WTC11 (cell line): ENCODE measurements around the gene MED15. TPM values are rescaled to one million over a fixed set of nuclear protein-coding genes. Genes with fewer than 3 reads are reported as not detected.
"Not testable (repeated sequence)": the region's sequence is repeated elsewhere in the genome, so short reads cannot be mapped to it uniquely, and the experiment has no call there.

ENCODE experiments used
- ATAC-seq: fragments of 200-7000 bp; cut with Tn5 transposase; 2 replicates; pipeline ENCODE4 v1.10.0; 2021; ENCODE audit warnings: mild to moderate bottlenecking, moderate library complexity
- CTCF ChIA-PET: fragments of 300-600 bp; sonication (Branson Sonifier 250); formaldehyde crosslinking; loops from one replicate; lab custom pipeline; 2021; ENCODE audit warnings: antibody characterized with exemption; lab: Charles Lee
- POLR2A ChIA-PET: fragments of 350-600 bp; sonication (Branson Sonifier 250); formaldehyde crosslinking; loops from one replicate; lab custom pipeline; 2021; ENCODE audit warnings: antibody characterized with exemption; lab: Charles Lee
- DNase-seq: peaks from one replicate; pipeline ENCODE4 v3.0.0; 2021; ENCODE audit warnings: low spot score
- H3K27ac Mint-ChIP-seq: 2 replicates; pipeline ENCODE4 v1.8.0; 2021; ENCODE audit warnings: mixed read lengths
- H3K27me3 Mint-ChIP-seq: 2 replicates; pipeline ENCODE4 v1.8.0; 2021; ENCODE audit warnings: low read depth, mild to moderate bottlenecking, moderate library complexity, mixed read lengths
- H3K36me3 Mint-ChIP-seq: 2 replicates; pipeline ENCODE4 v1.8.0; 2021; ENCODE audit warnings: mixed read lengths
- H3K4me1 Mint-ChIP-seq: 2 replicates; pipeline ENCODE4 v1.8.0; 2022; ENCODE audit warnings: mixed read lengths
- H3K4me3 Mint-ChIP-seq: 2 replicates; pipeline ENCODE4 v1.8.0; 2021; ENCODE audit warnings: mild to moderate bottlenecking, moderate library complexity, mixed read lengths
- H3K9me3 Mint-ChIP-seq: 2 replicates; pipeline ENCODE4 v1.8.0; 2021; ENCODE audit warnings: mixed read lengths
- ATF6 ChIP-seq: sonication (generic); formaldehyde crosslinking; IDR thresholded peaks from 2 replicates; pipeline ENCODE4 v1.8.1; 2023; ENCODE audit warnings: mild to moderate bottlenecking, missing genetic modification reagents
- ELF4 ChIP-seq: sonication (generic); formaldehyde crosslinking; IDR thresholded peaks from 2 replicates; pipeline ENCODE4 v1.8.1; 2022; ENCODE audit warnings: low read depth, mild to moderate bottlenecking, moderate library complexity, missing genetic modification reagents
- EMX1 ChIP-seq: fragments of 250-450 bp; sonication (Bioruptor Pico); IDR thresholded peaks from 2 replicates; pipeline ENCODE4 v1.8.0; 2021; ENCODE audit warnings: mild to moderate bottlenecking
- GTF2I ChIP-seq: fragments of 250-450 bp; sonication (Bioruptor Pico); conservative IDR thresholded peaks from 2 replicates; pipeline ENCODE4 v1.4.0; 2021; ENCODE audit warnings: mild to moderate bottlenecking
- JUN ChIP-seq: sonication (generic); formaldehyde crosslinking; IDR thresholded peaks from 2 replicates; pipeline ENCODE4 v1.8.0; 2023; ENCODE audit warnings: mild to moderate bottlenecking, missing genetic modification reagents
- MLX ChIP-seq: sonication (generic); formaldehyde crosslinking; IDR thresholded peaks from 2 replicates; pipeline ENCODE4 v1.8.1; 2023; ENCODE audit warnings: mild to moderate bottlenecking, missing genetic modification reagents, moderate library complexity
- NFE2L1 ChIP-seq: sonication (generic); formaldehyde crosslinking; IDR thresholded peaks from 2 replicates; pipeline ENCODE4 v1.8.1; 2023; ENCODE audit warnings: missing genetic modification reagents
- NR1H2 ChIP-seq: sonication (generic); formaldehyde crosslinking; IDR thresholded peaks from 2 replicates; pipeline ENCODE4 v1.9.0; 2021; ENCODE audit warnings: mild to moderate bottlenecking, moderate library complexity, missing genetic modification reagents
- NR3C1 ChIP-seq: sonication (generic); formaldehyde crosslinking; conservative IDR thresholded peaks from 2 replicates; pipeline ENCODE4 v1.8.1; 2023; ENCODE audit warnings: low read depth, mild to moderate bottlenecking, missing genetic modification reagents
- RELA ChIP-seq: sonication (generic); formaldehyde crosslinking; IDR thresholded peaks from 2 replicates; pipeline ENCODE4 v1.8.1; 2022; ENCODE audit warnings: missing genetic modification reagents, mild to moderate bottlenecking, borderline replicate concordance
- SMAD3 ChIP-seq: sonication (generic); formaldehyde crosslinking; IDR thresholded peaks from 2 replicates; pipeline ENCODE4 v1.8.0; 2022; ENCODE audit warnings: missing genetic modification reagents, mild to moderate bottlenecking, borderline replicate concordance
- STAT6 ChIP-seq: sonication (generic); formaldehyde crosslinking; conservative IDR thresholded peaks from 2 replicates; pipeline ENCODE4 v1.8.1; 2023; ENCODE audit warnings: mild to moderate bottlenecking, low read depth, missing genetic modification reagents, moderate library complexity
- TEAD4 ChIP-seq: sonication (generic); formaldehyde crosslinking; IDR thresholded peaks from 2 replicates; pipeline ENCODE4 v1.8.0; 2022; ENCODE audit warnings: mild to moderate bottlenecking, missing genetic modification reagents
- ZBTB21 ChIP-seq: sonication (generic); formaldehyde crosslinking; IDR thresholded peaks from 2 replicates; pipeline ENCODE4 v1.8.1; 2023; ENCODE audit warnings: mild to moderate bottlenecking, missing genetic modification reagents, borderline replicate concordance
- ZMAT4 ChIP-seq: fragments of 250-450 bp; sonication (Bioruptor Pico); IDR thresholded peaks from 2 replicates; pipeline ENCODE4 v1.9.0; 2021; ENCODE audit warnings: mild to moderate bottlenecking
- ZNF416 ChIP-seq: fragments of 250-450 bp; sonication (Bioruptor Pico); IDR thresholded peaks from 2 replicates; pipeline ENCODE4 v1.9.0; 2021; ENCODE audit warnings: mild to moderate bottlenecking, inconsistent platforms
- ZNF532 ChIP-seq: fragments of 250-450 bp; sonication (Bioruptor Pico); IDR thresholded peaks from 2 replicates; pipeline ENCODE4 v1.9.0; 2021; ENCODE audit warnings: mild to moderate bottlenecking, borderline replicate concordance
- ZNF671 ChIP-seq: fragments of 250-450 bp; sonication (Bioruptor Pico); IDR thresholded peaks from 2 replicates; pipeline ENCODE4 v1.8.0; 2021; ENCODE audit warnings: mild to moderate bottlenecking
- total RNA-seq: library from RNA; stranded (reverse); gene quantifications from 3 replicates; pipeline ENCODE4 v1.2.3, GENCODE V29; 2021

Gene MED15
- total RNA-seq, 1 experiment from 2014 or later: 67.7 TPM

GRCh38 chr22:20619045-20619892, 111.9 kb downstream of the MED15 start (continued):
- no peak for TF ChIP-seq ELF4
- TF ChIP-seq SMAD3 (CRISPR knock-in tag): no peak
- TF ChIP-seq NR1H2 (CRISPR knock-in tag): no peak
- TF ChIP-seq NFE2L1 (CRISPR knock-in tag): no peak

- H3K27ac Mint-ChIP-seq, H3K27me3 Mint-ChIP-seq, CTCF ChIA-PET: not testable (repeated sequence)
These were observed 112.4 kb downstream of the MED15 start for GRCh38 chr22:20619893-20620194.

GRCh38 chr22:20621162-20621561, 113.8 kb downstream of the MED15 start:
- Mint-ChIP-seq H3K4me1 (no peaks in the 10 kb centered on the region), H3K27ac (no peak overlapping the region), H3K27me3 (no peaks in the 10 kb centered on the region; the same call in 1 of the 2 replicates), H3K4me3 (no peak overlapping the region), H3K36me3 (no peaks in the 10 kb centered on the region), H3K9me3 (no peaks in the 10 kb centered on the region)
- no peak for TF ChIP-seq GTF2I
- no peak for TF ChIP-seq TEAD4 (CRISPR knock-in tag)
- no peak for TF ChIP-seq NFE2L1 (CRISPR knock-in tag)
- TF ChIP-seq ZNF532: no peak
- no peak for TF ChIP-seq ATF6 (CRISPR knock-in tag)
- no peak for TF ChIP-seq NR3C1 (CRISPR knock-in tag)
- TF ChIP-seq STAT6: no peak
- no peak for TF ChIP-seq ZNF671 (CRISPR knock-in tag)
- no peak for TF ChIP-seq ZNF416
- TF ChIP-seq RELA: no peak
- TF ChIP-seq ZBTB21: no peak
- no peak for TF ChIP-seq EMX1 (CRISPR knock-in tag)
- TF ChIP-seq MLX (CRISPR knock-in tag): no peak
- no peak for TF ChIP-seq JUN (CRISPR knock-in tag)
- TF ChIP-seq ZMAT4 (CRISPR knock-in tag): no peak
- CTCF ChIA-PET: interaction anchor here (1.0 kb wide), 1 partner anchor 15 kb away, joined by 3 read pairs; no protein-coding TSS in a partner anchor
- ATAC-seq (no peak), DNase-seq (no peak)
- POLR2A ChIA-PET: interaction anchor here (0.8 kb wide), 1 partner anchor 9 kb away, joined by 3 read pairs; no protein-coding TSS in a partner anchor

More at GRCh38 chr22:20619893-20620194, 112.4 kb downstream of the MED15 start:
- H3K9me3 Mint-ChIP-seq, DNase-seq, ATAC-seq, POLR2A ChIA-PET, H3K4me1 Mint-ChIP-seq, H3K4me3 Mint-ChIP-seq, H3K36me3 Mint-ChIP-seq: not testable (repeated sequence)
